ENCODE measurements around the gene GALNT2. TPM values are rescaled to one million over a fixed set of nuclear protein-coding genes. Genes with fewer than 3 reads are reported as not detected.

The GALNT2 gene
- total and polyA plus RNA-seq, 10 of the 15 experiments (the other 5 are each of a cell fraction or from before 2014, with no cell fraction given), result 0.52 to 27.7 (median 16.3) TPM

- ChIA-PET CTCF (interaction anchor here (0.5 to 2.8 kb wide), 6 partner anchors 11 to 37 kb away, joined by 3 to 18 read pairs (median 4); no protein-coding TSS in a partner anchor), RAD21 (ENCODE audit: unreplicated experiment) (interaction anchor here (0.7 to 3.9 kb wide), 5 partner anchors 15 to 44 kb away, joined by 3 to 20 read pairs (median 4); no protein-coding TSS in a partner anchor), POLR2A (interaction anchor here (1.0 to 2.5 kb wide), 6 partner anchors 14 to 81 kb away, joined by 3 to 10 read pairs (median 4); partner anchors contain the start of gene GALNT2), SMC1A (ENCODE audit: uncharacterized antibody, unreplicated experiment) (interaction anchor here (1.3 to 4.3 kb wide), 4 partner anchors 15 to 38 kb away, joined by 3 to 25 read pairs (median 13); no protein-coding TSS in a partner anchor)
- BruUV-seq (replicated peaks), result no TSS peak
- Histone ChIP-seq H3K9ac (ENCODE audit: control insufficient read depth, insufficient read depth, low read length) (no peak overlapping the region), H4K20me1 (ENCODE audit: control insufficient read depth, insufficient read depth) (no peaks in the 10 kb centered on the region), H3K9me3 (replicated peaks; ENCODE audit: control insufficient read depth, insufficient read depth, low read length) (no peaks in the 10 kb centered on the region), H3K4me2 (ENCODE audit: control insufficient read depth, insufficient read depth) (no peak overlapping the region), H3K36me3 (ENCODE audit: control insufficient read depth in 2 of 2, insufficient read depth in 2 of 2, low read length in 1 of 2) (peaks cover 0 to 2% of the 10 kb centered on the region in 2 experiments; a peak in 1 of 4 replicates), H3K4me3 (no peak overlapping the region), H3K27ac (ENCODE audit: control insufficient read depth, insufficient read depth) (no peak overlapping the region), H3K79me2 (ENCODE audit: control insufficient read depth, insufficient read depth, low read length) (peaks cover 16% of the 10 kb centered on the region), H3K4me1 (ENCODE audit: control insufficient read depth, insufficient read depth, low read length) (peaks cover 40% of the 10 kb centered on the region), H3K27me3 (replicated peaks in 1 of 2; ENCODE audit: control insufficient read depth in 2 of 2, insufficient read depth in 2 of 2, low read length in 1 of 2) (no peaks in the 10 kb centered on the region), H2AFZ (ENCODE audit: control insufficient read depth, low read depth, low read length) (no peak overlapping the region)
- WGBS (ENCODE audit: insufficient coverage, insufficient replicate concordance, low lambda C conversion rate, missing lambda C conversion rate), result 82% methylated on average over 15 of the region's 15 CpGs
- no peak for FAIRE-seq
- no peak for DNase-seq (ENCODE audit: low read depth, low spot score)
- in situ Hi-C loops (cut with MboI) (no loop called here), intact Hi-C loops (cut with micrococcal nuclease; ENCODE audit: unreplicated experiment) (no loop called here)
- no peak for ATAC-seq
- TF ChIP-seq RBBP5 (conservative IDR thresholded peaks at IDR 0.05), result no peak
- TF ChIP-seq ATF7 (IDR thresholded peaks at IDR 0.05; ENCODE audit: low read depth), result no peak
- no peak for TF ChIP-seq ZBTB11 (CRISPR knock-in tag; IDR thresholded peaks at IDR 0.05)
- no peak for TF ChIP-seq CEBPZ (IDR thresholded peaks at IDR 0.05; ENCODE audit: low read depth, low read length)
- no peak for TF ChIP-seq ZBTB33 (IDR thresholded peaks at IDR 0.05)
- TF ChIP-seq RB1 (IDR thresholded peaks at IDR 0.05; ENCODE audit: borderline replicate concordance), result no peak
- no peak for TF ChIP-seq SMAD1 (IDR thresholded peaks at IDR 0.05; ENCODE audit: low read depth, partially characterized antibody)
- no peak for TF ChIP-seq NKRF (conservative IDR thresholded peaks at IDR 0.05)
- no peak for TF ChIP-seq USF2 (IDR thresholded peaks at IDR 0.05; ENCODE audit: borderline replicate concordance, low read depth, low read length)
- no peak for TF ChIP-seq CBX3 (IDR thresholded peaks at IDR 0.05; ENCODE audit: borderline replicate concordance, low read depth)
- TF ChIP-seq ZNF24 (IDR thresholded peaks at IDR 0.05), result no peak
Measured at GRCh38 chr1:230148126-230148652, 81.2 kb downstream of the GALNT2 start.
